Neural progenitor cell (in vitro differentiated cells): ENCODE results near the gene S100A7A.
"Not testable (repeated sequence)": the region's sequence is repeated elsewhere in the genome, so short reads cannot be mapped to it uniquely, and the experiment has no call there.

Experiments used
- CTCF ChIP-seq: fragments of 200-600 bp; sonication (generic); IDR thresholded peaks from 2 replicates; pipeline ENCODE4 v1.5.1; 2017; ENCODE audit warnings: antibody characterized with exemption, mild to moderate bottlenecking
- EZH2 ChIP-seq: fragments of 200-600 bp; sonication (generic); IDR thresholded peaks from 2 replicates; pipeline ENCODE4 v1.6.1; 2017; ENCODE audit warnings: antibody characterized with exemption, mild to moderate bottlenecking, moderate library complexity
- EZH2phosphoT487 ChIP-seq: fragments of 200-600 bp; sonication (generic); IDR thresholded peaks from 2 replicates; pipeline ENCODE4 v1.6.1; 2017; ENCODE audit warnings: antibody characterized with exemption

DNA sequence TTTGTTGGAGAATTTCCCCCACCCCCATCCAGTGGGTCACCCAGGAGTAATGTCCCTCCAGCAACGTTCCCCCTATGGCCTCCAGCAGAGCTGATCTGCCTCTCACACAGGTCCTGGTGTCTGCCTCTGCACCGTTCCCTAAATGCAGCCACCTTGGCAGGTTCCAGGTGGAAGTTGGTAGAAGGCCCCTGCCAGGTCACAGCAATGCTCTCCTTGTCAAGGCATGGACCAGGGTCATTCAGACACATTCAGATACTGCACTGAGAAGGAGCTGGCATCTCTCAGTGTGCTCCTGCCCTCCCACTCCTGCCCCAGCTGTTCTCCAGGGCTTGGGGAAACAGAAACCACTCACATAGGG is 3.1 kb downstream of the S100A7A start:
- not testable (repeated sequence) for TF ChIP-seq CTCF, EZH2phosphoT487, EZH2
